C4-2B (cell line): ENCODE measurements around the gene SLC30A2.

Experiments used
- CTCF ChIP-seq: fragments of 450-650 bp; conservative IDR thresholded peaks from 2 replicates; pipeline ENCODE4 v1.5.1; 2017; ENCODE audit warnings: mild to moderate bottlenecking
- ZFX ChIP-seq: fragments of 450-650 bp; IDR thresholded peaks from 2 replicates; pipeline ENCODE4 v1.6.1; 2017

DNA sequence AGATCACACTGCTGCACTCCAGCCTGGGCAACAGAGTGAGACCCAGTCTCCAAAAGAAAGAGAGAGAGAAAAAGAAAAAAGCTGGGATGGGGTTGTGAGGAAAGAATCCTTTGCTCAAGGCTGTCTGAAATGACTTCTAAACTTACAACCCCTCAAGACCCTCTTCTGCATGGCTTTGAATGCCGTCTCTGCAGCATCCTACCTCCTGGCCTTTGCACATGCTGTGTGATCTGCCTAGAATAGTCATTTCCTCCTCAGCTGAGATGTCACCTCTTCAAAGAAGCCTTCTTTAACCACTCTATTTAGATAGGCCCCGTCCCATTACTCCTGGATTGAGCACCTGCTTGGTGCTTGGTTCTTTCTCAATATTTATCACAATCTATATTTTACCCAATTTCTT, 38.9 kb upstream of the SLC30A2 start:
- TF ChIP-seq ZFX (no peak), CTCF (no peak)
